Spleen (tissue), 11 donors: ENCODE measurements around the gene ZNF296. TPM values are rescaled to one million over a fixed set of nuclear protein-coding genes. Genes with fewer than 3 reads are reported as not detected.

Experiments used
- DNase-seq: peaks from one replicate; pipeline ENCODE4 v3.0.0-alpha.2; 2020
- H3K27ac ChIP-seq, 8 donors: fragments of 200-600 bp; sonication (generic) in 7 of 8; 1 replicate in 4 of 8; 2 replicates in 4 of 8; pipeline versions ENCODE4 v1.5.0 to v1.8.0; 2016 to 2021; ENCODE audit warnings: inconsistent platforms in 4 of 8, mild to moderate bottlenecking in 4 of 8, moderate library complexity in 1 of 8
- H3K27me3 ChIP-seq, 7 donors: fragments of 200-600 bp; sonication (generic) in 6 of 7; replicated peaks in 1 of 7; 1 replicate in 4 of 7; 2 replicates in 3 of 7; pipeline versions ENCODE4 v1.5.0 to v1.8.0; 2016 to 2021; ENCODE audit warnings: inconsistent platforms in 3 of 7, mild to moderate bottlenecking in 1 of 7
- H3K36me3 ChIP-seq, 6 donors: fragments of 200-600 bp; sonication (generic) in 5 of 6; 1 replicate in 4 of 6; 2 replicates in 2 of 6; pipeline versions ENCODE4 v1.5.0 to v1.8.0; 2016 to 2021; ENCODE audit warnings: inconsistent platforms in 2 of 6
- H3K4me1 ChIP-seq, 6 donors: fragments of 200-600 bp; sonication (generic) in 5 of 6; 1 replicate in 3 of 6; 2 replicates in 3 of 6; pipeline versions ENCODE4 v1.5.0 to v1.8.0; 2016 to 2021; ENCODE audit warnings: inconsistent platforms in 3 of 6
- H3K4me3 ChIP-seq, 8 donors: fragments of 200-600 bp; sonication (generic) in 7 of 8; 1 replicate in 4 of 8; 2 replicates in 4 of 8; pipeline versions ENCODE4 v1.5.0 to v1.8.0; 2016 to 2021; ENCODE audit warnings: inconsistent platforms in 4 of 8, mild to moderate bottlenecking in 4 of 8, moderate library complexity in 2 of 8
- H3K9me3 ChIP-seq, 8 donors: fragments of 200-600 bp; sonication (generic) in 7 of 8; 1 replicate in 4 of 8; 2 replicates in 4 of 8; pipeline versions ENCODE4 v1.5.0 to v1.8.0; 2016 to 2021; ENCODE audit warnings: inconsistent platforms in 4 of 8
- CTCF ChIP-seq, 11 experiments: fragments of 200-600 bp in 7 of 11; fragments of 450-650 bp in 4 of 11; sonication (generic) in 4 of 11; IDR thresholded peaks in 8 of 11; conservative IDR thresholded peaks in 3 of 11; 1 replicate in 7 of 11; 2 replicates in 4 of 11; pipeline versions ENCODE4 v1.4.0 to v1.8.0; 2016 to 2021; ENCODE audit warnings: antibody characterized with exemption in 11 of 11, inconsistent platforms in 4 of 11, mild to moderate bottlenecking in 1 of 11
- POLR2A ChIP-seq, 3 donors: fragments of 450-650 bp; IDR thresholded peaks; one replicate each; pipeline ENCODE4 v1.5.1; 2017; ENCODE audit warnings: antibody characterized with exemption in 3 of 3, mild to moderate bottlenecking in 1 of 3
- POLR2AphosphoS5 ChIP-seq, 3 donors: sonication (generic); formaldehyde crosslinking; IDR thresholded peaks; one replicate each; pipeline ENCODE4 v1.5.1; 2017; ENCODE audit warnings: antibody characterized with exemption in 3 of 3
- WGBS, 5 donors: extraction: QIAGEN DNeasy Blood & Tissue Kit in 3 of 5; methylation state at CpG; one replicate each; pipeline versions ENCODE4 v1.1.5 to v1.1.7; 2013 to 2018; 5-methylcytosine and 5-hydroxymethylcytosine counted together
- intact Hi-C: fragments of 100-400 bp; cut with DNase I; formaldehyde crosslinking; loops from one replicate; pipeline ENCODE4 v1.15.0; 2023; ENCODE audit warnings: low total_unique reads
- polyA plus RNA-seq, 3 donors: library from polyadenylated mRNA; stranded (reverse); fragments of 200-250 nt; gene quantifications; one replicate each; pipeline ENCODE4 v1.2.1, GENCODE V29; 2013
- total RNA-seq, 7 donors: library from RNA; depleted of rRNA in 3 of 7; stranded (reverse); fragments of >200 nt in 3 of 7; fragmentation: NEBNext Ultra II Directional in 4 of 7; extraction: Animal tissue kit (Norgen Biotek cat#: 25700) in 4 of 7; gene quantifications; one replicate each; pipeline versions ENCODE4 v1.1.0 to v1.2.1, GENCODE V29; 2016 to 2021
- donor health status: healthy with polysubstance abuse.
- donor health status: DM: no; HTN: no; CAD: no; lungs with moderate emphysema.
- donor health status: DM: no; HTN: no; CAD: no.
- donor health status: Bipolar disorder and iron deficiency.
- donor health status: healthy.
- donor health status: DM: no; HTN: no; CAD: no.
- donor health status: DM: yes; HTN: yes; CAD: no.

ZNF296 gene
- total and polyA plus RNA-seq, 10 donors, result 3.9 to 11.9 (median 7.4) TPM

- intact Hi-C loops, result loop anchor here (10.0 kb wide), 1 partner anchor 151 kb away; the partner anchor contains the start of gene TOMM40
- DNase-seq, result no peak
- 83 to 91% (median 85%) methylated on average over 14 of the region's 14 CpGs for WGBS, 5 donors
- H3K4me3 ChIP-seq, result no peak overlapping the region
- peaks cover 0 to 90% (median 55%) of the 10 kb centered on the region in 6 donors for H3K36me3 ChIP-seq
- peak in 2 of 3 donors; percentile 7 to 20 for TF ChIP-seq POLR2AphosphoS5 (IDR thresholded peaks at IDR 0.05)
- TF ChIP-seq POLR2A (IDR thresholded peaks at IDR 0.05), result no peak
- no peak for TF ChIP-seq CTCF (IDR thresholded peaks at IDR 0.05 in 8 of 11, conservative IDR thresholded peaks at IDR 0.05 in 3 of 11)
- H3K4me1 ChIP-seq, result peaks cover 27 to 96% (median 83%) of the 10 kb centered on the region in 6 donors
- H3K9me3 ChIP-seq, result no peaks in the 10 kb centered on the region
- no peaks in the 10 kb centered on the region for H3K27me3 ChIP-seq
- peak overlapping the region in 6 of 8 donors; percentile 49 to 86 (median 82) for H3K27ac ChIP-seq
Measured at GRCh38 chr19:45045671-45046353, 30.5 kb downstream of the ZNF296 start.

DNA sequence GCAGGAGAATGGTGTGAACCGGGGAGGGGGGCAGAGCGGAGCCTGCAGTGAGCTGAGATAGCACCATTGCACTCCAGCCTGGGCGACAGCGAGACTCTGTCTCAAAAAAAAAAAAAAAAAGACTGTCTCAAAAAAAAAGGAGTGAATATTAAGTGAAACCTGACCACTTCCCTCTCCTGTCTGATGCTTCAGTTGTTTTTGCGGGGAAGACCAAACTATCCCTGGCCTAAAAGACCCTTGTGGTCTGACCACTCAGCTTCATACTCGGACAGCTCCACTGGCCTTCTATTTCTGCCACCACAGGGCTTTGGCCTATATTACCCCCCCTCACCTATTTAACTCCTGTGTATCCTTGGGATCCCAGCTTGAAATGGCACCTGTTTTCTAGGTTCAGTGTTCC, 35.2 kb downstream of the ZNF296 start:
- peak overlapping the region in 1 of 8 donors; percentile 81 for H3K4me3 ChIP-seq
- H3K9me3 ChIP-seq, result no peaks in the 10 kb centered on the region
- H3K27ac ChIP-seq, result peak overlapping the region in 6 of 8 donors; percentile 26 to 99 (median 96)
- peaks cover 0 to 82% (median 71%) of the 10 kb centered on the region in 6 donors for H3K36me3 ChIP-seq
- DNase-seq, result no peak
- intact Hi-C loops, result loop anchor here (10.0 kb wide), 1 partner anchor 146 kb away; the partner anchor contains the start of gene TOMM40
- H3K27me3 ChIP-seq, result no peaks in the 10 kb centered on the region
- 56 to 79% (median 72%) methylated on average over 6 of the region's 6 CpGs for WGBS, 5 donors
- no peak for TF ChIP-seq POLR2A (IDR thresholded peaks at IDR 0.05)
- no peak for TF ChIP-seq POLR2AphosphoS5 (IDR thresholded peaks at IDR 0.05)
- no peak for TF ChIP-seq CTCF (IDR thresholded peaks at IDR 0.05 in 8 of 11, conservative IDR thresholded peaks at IDR 0.05 in 3 of 11)
- peaks cover 28 to 76% (median 67%) of the 10 kb centered on the region in 6 donors for H3K4me1 ChIP-seq

DNA sequence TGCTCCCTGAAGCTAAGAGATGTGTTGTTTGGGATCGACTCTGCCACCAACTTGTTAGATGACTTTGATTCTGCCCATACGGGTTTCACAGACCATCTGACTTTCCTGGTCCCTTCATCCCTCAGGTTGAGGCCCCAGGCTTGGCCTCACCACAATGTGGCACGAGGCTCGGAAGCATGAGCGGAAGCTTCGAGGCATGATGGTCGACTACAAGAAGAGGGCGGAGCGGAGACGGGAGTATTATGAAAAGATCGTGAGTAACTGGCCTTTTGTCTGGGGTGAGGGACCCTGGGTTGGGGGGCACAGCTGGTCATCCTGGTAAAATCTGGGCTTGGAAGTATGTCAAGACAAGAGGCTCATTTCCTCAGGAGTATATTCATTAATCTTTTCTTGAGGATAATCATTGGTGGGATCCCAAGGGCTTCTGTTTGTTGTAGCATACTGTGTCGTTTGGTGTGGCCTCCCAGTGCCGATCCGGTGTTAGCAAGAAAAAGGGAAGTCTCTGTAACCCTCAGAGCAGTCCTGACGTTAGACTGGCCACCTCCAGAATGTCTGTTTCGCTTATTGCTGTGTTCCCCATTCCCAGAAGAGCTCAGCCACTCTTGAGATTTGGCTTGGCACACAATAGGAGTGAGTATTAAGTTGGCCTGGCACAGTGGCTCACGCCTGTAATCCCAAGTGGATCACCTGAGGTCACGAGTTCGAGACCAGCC, 36.1 kb downstream of the ZNF296 start:
- Histone ChIP-seq H3K36me3 (peaks cover 0 to 82% (median 71%) of the 10 kb centered on the region in 6 donors), H3K4me3 (peak overlapping the region; percentile 79 to 97 (median 86)), H3K27ac (peak overlapping the region; percentile 84 to 99 (median 96)), H3K27me3 (no peaks in the 10 kb centered on the region), H3K9me3 (peaks cover 0 to 8% (median 5%) of the 10 kb centered on the region in 8 donors), H3K4me1 (peaks cover 27 to 67% (median 58%) of the 10 kb centered on the region in 6 donors)
- intact Hi-C loops, result loop anchor here (10.0 kb wide), 1 partner anchor 145 kb away; the partner anchor contains the start of gene TOMM40
- TF ChIP-seq POLR2A (IDR thresholded peaks at IDR 0.05) (no peak), CTCF (IDR thresholded peaks at IDR 0.05 in 8 of 11, conservative IDR thresholded peaks at IDR 0.05 in 3 of 11) (no peak), POLR2AphosphoS5 (IDR thresholded peaks at IDR 0.05) (no peak)
- DNase-seq, result no peak
- 51 to 72% (median 66%) methylated on average over 15 to 19 of the region's 19 CpGs for WGBS, 5 donors
